ENCODE data around the gene SIRT4. TPM values are rescaled to one million over a fixed set of nuclear protein-coding genes. Genes with fewer than 3 reads are reported as not detected.

Gene SIRT4
- total and polyA plus RNA-seq, 2 of the 8 experiments (the other 6 are each of a cell fraction or from before 2014, with no cell fraction given) = 3.8 to 4.1 TPM

DNA sequence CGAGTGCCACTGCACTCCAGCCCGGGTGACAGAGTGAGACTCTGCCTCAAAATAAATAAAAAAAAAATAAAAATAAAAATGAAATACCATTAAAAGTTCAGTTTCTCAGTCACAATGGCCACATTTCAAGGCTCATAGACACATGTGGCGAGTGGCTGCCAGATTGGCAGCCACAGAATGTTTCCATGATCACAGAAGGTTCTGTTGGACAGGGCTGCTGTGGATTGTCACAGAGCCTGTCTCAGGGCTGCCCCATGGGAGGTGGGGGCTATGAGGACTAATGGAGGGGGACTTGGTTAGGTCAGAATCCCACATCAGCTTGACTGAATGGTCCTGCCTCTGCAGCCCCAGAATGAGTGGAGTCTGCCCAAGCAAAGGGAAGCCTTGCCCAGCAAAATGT lies 29.3 kb downstream of the SIRT4 start (continued):
- TF ChIP-seq, protein P1, sequence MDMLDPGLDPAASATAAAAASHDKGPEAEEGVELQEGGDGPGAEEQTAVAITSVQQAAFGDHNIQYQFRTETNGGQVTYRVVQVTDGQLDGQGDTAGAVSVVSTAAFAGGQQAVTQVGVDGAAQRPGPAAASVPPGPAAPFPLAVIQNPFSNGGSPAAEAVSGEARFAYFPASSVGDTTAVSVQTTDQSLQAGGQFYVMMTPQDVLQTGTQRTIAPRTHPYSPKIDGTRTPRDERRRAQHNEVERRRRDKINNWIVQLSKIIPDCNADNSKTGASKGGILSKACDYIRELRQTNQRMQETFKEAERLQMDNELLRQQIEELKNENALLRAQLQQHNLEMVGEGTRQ (IDR thresholded peaks at IDR 0.05; ENCODE audit: low read length) = no peak
- no peak for TF ChIP-seq CHD1 (IDR thresholded peaks at IDR 0.05; ENCODE audit: low read depth, low read length)
- no peak for TF ChIP-seq CTBP2 (IDR thresholded peaks at IDR 0.05; ENCODE audit: borderline replicate concordance, insufficient read depth, insufficient read length, low read length)
- TF ChIP-seq EP300 (IDR thresholded peaks at IDR 0.05; ENCODE audit: borderline replicate concordance in 1 of 2, low read depth in 2 of 2, low read length in 2 of 2) = no peak

All from H1 (cell line).